ENCODE measurements around the gene SIK3. TPM values are rescaled to one million over a fixed set of nuclear protein-coding genes. Genes with fewer than 3 reads are reported as not detected.

The SIK3 gene
- polyA plus RNA-seq, 1 of the 3 experiments (the other 2 are of a cell fraction) = 5.1 TPM

DNA sequence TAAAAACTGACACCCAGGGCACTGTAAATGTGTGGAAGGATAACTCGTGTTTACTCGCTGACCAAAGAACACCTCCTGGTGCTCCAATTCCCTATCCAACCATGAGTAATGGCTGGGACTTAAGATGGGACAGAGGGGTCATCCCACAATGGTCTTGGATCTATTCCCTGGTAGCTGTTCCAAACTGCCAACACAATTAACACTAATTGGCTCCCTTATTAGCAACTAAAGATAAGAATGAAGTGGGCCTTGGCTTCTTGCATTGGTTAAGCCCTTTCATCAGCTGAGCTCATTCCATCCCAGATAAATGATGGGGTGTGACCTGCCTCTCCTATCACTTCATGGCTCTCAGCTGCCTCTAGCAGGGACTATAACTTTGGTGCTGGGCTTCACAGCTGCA, 1.5 kb upstream of the SIK3 start:
- CTCF ChIA-PET = interaction anchor here (0.8 to 16.5 kb wide), 5 partner anchors 46 to 308 kb away, joined by 3 to 268 read pairs (median 5); partner anchors contain the start of genes APOA5 and ZPR1

DNA sequence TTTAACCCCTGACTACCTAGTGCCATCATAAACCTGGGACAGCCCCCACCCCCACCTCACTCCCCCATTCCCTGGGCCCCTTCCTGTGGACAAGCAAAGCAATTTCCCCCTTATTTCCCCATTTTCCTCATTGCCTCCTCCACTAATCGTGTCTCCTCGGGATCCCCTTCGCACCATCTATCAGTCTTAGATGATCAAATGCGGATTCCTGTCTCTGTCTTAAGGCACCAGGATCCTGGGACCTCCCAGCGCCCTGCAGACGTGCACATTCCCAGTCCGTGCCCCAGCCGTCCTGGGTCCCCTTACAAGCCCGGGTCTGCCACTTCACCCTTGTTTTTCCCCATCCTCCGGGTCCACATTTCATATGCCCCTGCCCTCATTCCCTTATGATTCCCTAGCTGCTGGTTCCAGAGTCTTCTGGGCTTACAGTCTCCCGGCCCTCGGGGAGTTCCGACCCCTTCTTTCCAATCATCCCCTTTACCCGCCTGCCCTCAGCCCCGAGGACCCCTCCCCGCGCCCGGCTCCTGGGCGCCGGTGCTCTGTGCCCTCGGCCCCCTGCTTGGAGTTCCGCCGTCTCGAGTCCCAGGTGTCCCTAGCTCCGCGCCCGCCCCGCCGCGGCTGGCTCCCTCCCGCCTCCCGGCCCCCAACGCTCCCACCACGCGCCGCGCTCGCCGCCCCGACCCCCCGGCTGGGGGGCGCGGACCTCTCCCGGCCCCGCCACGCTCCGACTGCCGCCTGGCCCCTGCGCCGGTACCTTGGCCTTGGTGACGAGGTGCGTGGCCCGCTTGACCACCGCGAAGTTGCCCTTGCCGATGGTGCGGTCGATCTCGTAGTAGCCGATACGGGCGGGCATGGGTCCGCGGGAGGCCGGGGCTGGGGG, 599 bp downstream of the SIK3 start:
- Histone ChIP-seq H3K27me3 (ENCODE audit: insufficient read depth) (no peaks in the 10 kb centered on the region), H3F3A (replicated peaks; ENCODE audit: insufficient read depth) (peaks cover 4% of the 10 kb centered on the region), H3K9me2 (no peaks in the 10 kb centered on the region), H3K79me2 (ENCODE audit: insufficient read depth) (peaks cover 53% of the 10 kb centered on the region), H4K20me1 (ENCODE audit: insufficient read depth) (peaks cover 29% of the 10 kb centered on the region), H3K4me1 (ENCODE audit: control insufficient read depth in 1 of 2, insufficient read depth in 2 of 2, low read depth in 1 of 2, low read length in 1 of 2) (peaks cover 29 to 30% of the 10 kb centered on the region in 2 experiments), H3K9me3 (no peaks in the 10 kb centered on the region), H3K27ac (ENCODE audit: low read depth in 2 of 2, low read length in 1 of 2) (peak overlapping the region; percentile 58 to 74), H3K9ac (peak overlapping the region; percentile 86), H2AFZ (ENCODE audit: low read depth) (peak overlapping the region; percentile 64), H3K36me3 (replicated peaks in 1 of 2; ENCODE audit: control insufficient read depth in 1 of 2, insufficient read depth in 2 of 2, low read length in 1 of 2) (peaks cover 0 to 3% of the 10 kb centered on the region in 2 experiments), H3K4me2 (peak overlapping the region; percentile 82), H3K4me3 (ENCODE audit: low read depth in 2 of 2, low read length in 1 of 2) (peak overlapping the region; percentile 82)
- TF ChIP-seq YY1 (IDR thresholded peaks at IDR 0.05; ENCODE audit: low read depth) (no peak), MXI1 (IDR thresholded peaks at IDR 0.05; ENCODE audit: low read depth, low read length) (no peak), SIN3A (IDR thresholded peaks at IDR 0.05; ENCODE audit: borderline replicate concordance, low read depth, low read length) (no peak), EP300 (IDR thresholded peaks at IDR 0.05; ENCODE audit: borderline replicate concordance in 1 of 2, low read depth in 1 of 2, low read length in 1 of 2) (no peak), POLR2AphosphoS5 (IDR thresholded peaks at IDR 0.05; ENCODE audit: low read depth, low read length) (no peak)
- TF ChIP-seq, protein P1, sequence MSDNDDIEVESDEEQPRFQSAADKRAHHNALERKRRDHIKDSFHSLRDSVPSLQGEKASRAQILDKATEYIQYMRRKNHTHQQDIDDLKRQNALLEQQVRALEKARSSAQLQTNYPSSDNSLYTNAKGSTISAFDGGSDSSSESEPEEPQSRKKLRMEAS (IDR thresholded peaks at IDR 0.05; ENCODE audit: low read depth) = no peak
- TF ChIP-seq, protein P2, sequence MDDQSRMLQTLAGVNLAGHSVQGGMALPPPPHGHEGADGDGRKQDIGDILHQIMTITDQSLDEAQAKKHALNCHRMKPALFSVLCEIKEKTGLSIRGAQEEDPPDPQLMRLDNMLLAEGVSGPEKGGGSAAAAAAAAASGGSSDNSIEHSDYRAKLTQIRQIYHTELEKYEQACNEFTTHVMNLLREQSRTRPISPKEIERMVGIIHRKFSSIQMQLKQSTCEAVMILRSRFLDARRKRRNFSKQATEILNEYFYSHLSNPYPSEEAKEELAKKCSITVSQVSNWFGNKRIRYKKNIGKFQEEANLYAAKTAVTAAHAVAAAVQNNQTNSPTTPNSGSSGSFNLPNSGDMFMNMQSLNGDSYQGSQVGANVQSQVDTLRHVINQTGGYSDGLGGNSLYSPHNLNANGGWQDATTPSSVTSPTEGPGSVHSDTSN (IDR thresholded peaks at IDR 0.05) = no peak
- TF ChIP-seq, protein P3, sequence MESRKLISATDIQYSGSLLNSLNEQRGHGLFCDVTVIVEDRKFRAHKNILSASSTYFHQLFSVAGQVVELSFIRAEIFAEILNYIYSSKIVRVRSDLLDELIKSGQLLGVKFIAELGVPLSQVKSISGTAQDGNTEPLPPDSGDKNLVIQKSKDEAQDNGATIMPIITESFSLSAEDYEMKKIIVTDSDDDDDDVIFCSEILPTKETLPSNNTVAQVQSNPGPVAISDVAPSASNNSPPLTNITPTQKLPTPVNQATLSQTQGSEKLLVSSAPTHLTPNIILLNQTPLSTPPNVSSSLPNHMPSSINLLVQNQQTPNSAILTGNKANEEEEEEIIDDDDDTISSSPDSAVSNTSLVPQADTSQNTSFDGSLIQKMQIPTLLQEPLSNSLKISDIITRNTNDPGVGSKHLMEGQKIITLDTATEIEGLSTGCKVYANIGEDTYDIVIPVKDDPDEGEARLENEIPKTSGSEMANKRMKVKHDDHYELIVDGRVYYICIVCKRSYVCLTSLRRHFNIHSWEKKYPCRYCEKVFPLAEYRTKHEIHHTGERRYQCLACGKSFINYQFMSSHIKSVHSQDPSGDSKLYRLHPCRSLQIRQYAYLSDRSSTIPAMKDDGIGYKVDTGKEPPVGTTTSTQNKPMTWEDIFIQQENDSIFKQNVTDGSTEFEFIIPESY (IDR thresholded peaks at IDR 0.05; ENCODE audit: borderline replicate concordance, low read depth) = no peak
- TF ChIP-seq, protein P4, sequence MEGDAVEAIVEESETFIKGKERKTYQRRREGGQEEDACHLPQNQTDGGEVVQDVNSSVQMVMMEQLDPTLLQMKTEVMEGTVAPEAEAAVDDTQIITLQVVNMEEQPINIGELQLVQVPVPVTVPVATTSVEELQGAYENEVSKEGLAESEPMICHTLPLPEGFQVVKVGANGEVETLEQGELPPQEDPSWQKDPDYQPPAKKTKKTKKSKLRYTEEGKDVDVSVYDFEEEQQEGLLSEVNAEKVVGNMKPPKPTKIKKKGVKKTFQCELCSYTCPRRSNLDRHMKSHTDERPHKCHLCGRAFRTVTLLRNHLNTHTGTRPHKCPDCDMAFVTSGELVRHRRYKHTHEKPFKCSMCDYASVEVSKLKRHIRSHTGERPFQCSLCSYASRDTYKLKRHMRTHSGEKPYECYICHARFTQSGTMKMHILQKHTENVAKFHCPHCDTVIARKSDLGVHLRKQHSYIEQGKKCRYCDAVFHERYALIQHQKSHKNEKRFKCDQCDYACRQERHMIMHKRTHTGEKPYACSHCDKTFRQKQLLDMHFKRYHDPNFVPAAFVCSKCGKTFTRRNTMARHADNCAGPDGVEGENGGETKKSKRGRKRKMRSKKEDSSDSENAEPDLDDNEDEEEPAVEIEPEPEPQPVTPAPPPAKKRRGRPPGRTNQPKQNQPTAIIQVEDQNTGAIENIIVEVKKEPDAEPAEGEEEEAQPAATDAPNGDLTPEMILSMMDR (IDR thresholded peaks at IDR 0.05) = no peak
- POLR2A ChIA-PET = interaction anchor here (0.6 to 1.3 kb wide), 4 partner anchors 12 to 307 kb away, joined by 3 to 4 read pairs (median 3); partner anchors contain the start of gene PAFAH1B2
- peak; percentile 82 for DNase-seq
- CTCF ChIA-PET = interaction anchor here (0.5 to 16.5 kb wide), 14 partner anchors 9 to 354 kb away, joined by 3 to 268 read pairs (median 4); partner anchors contain the start of genes APOA1, APOA5, PAFAH1B2 and ZPR1
- WGBS (ENCODE audit: low lambda C conversion rate) = 1% methylated on average over 33 of the region's 65 CpGs

More for the DNA sequence above, 1.5 kb upstream of the SIK3 start:
- H3K27me3 ChIP-seq (ENCODE audit: insufficient read depth) = no peaks in the 10 kb centered on the region
- DNase-seq = no peak
- H4K20me1 ChIP-seq (ENCODE audit: insufficient read depth) = peaks cover 22% of the 10 kb centered on the region
- peaks cover 4% of the 10 kb centered on the region for H3F3A ChIP-seq (replicated peaks; ENCODE audit: insufficient read depth)
- no peaks in the 10 kb centered on the region for H3K9me3 ChIP-seq
- no peaks in the 10 kb centered on the region for H3K36me3 ChIP-seq (replicated peaks in 1 of 2; ENCODE audit: control insufficient read depth in 1 of 2, insufficient read depth in 2 of 2, low read length in 1 of 2)
- no peak overlapping the region for H3K9ac ChIP-seq
- TF ChIP-seq YY1 (IDR thresholded peaks at IDR 0.05; ENCODE audit: low read depth) = no peak
- TF ChIP-seq RCOR1 (IDR thresholded peaks at IDR 0.05; ENCODE audit: low read length) = no peak
- no peak for TF ChIP-seq FOXJ3 (CRISPR knock-in tag; IDR thresholded peaks at IDR 0.05)
- no peak for TF ChIP-seq MEF2A (IDR thresholded peaks at IDR 0.05; ENCODE audit: borderline replicate concordance, low read depth)
- TF ChIP-seq ELF1 (IDR thresholded peaks at IDR 0.05) = no peak
- TF ChIP-seq, protein P3 (IDR thresholded peaks at IDR 0.05; ENCODE audit: borderline replicate concordance, low read depth) = no peak
- no peak for TF ChIP-seq TEAD4 (IDR thresholded peaks at IDR 0.05; ENCODE audit: borderline replicate concordance, insufficient read depth)
- TF ChIP-seq POLR2AphosphoS5 (IDR thresholded peaks at IDR 0.05; ENCODE audit: low read depth, low read length) = no peak
- H3K4me1 ChIP-seq (ENCODE audit: control insufficient read depth in 1 of 2, insufficient read depth in 2 of 2, low read depth in 1 of 2, low read length in 1 of 2) = peaks cover 23 to 29% of the 10 kb centered on the region in 2 experiments
- no peaks in the 10 kb centered on the region for H3K9me2 ChIP-seq
- peaks cover 33% of the 10 kb centered on the region for H3K79me2 ChIP-seq (ENCODE audit: insufficient read depth)
- POLR2A ChIA-PET = interaction anchor here (0.6 to 0.9 kb wide), 2 partner anchors 44 to 906 kb away, joined by 3 read pairs; partner anchors contain the start of gene PAFAH1B2
- no peak overlapping the region for H3K4me2 ChIP-seq
- WGBS (ENCODE audit: low lambda C conversion rate) = 86% methylated on average over 2 of the region's 2 CpGs
- H3K4me3 ChIP-seq (ENCODE audit: low read depth in 2 of 2, low read length in 1 of 2) = no peak overlapping the region
- H2AFZ ChIP-seq (ENCODE audit: low read depth) = no peak overlapping the region
- no peak overlapping the region for H3K27ac ChIP-seq (ENCODE audit: low read depth in 2 of 2, low read length in 1 of 2)
